IMR-90 (cell line): Measurements from ENCODE around the gene FOXN4.

ENCODE experiments used
- CEBPB ChIP-seq: IDR thresholded peaks from 2 replicates; pipeline ENCODE4 v1.6.1; 2012; ENCODE audit warnings: low read depth, low read length, improper control_type of control experiment
- POLR2A ChIP-seq: IDR thresholded peaks from 2 replicates; pipeline ENCODE4 v1.6.1; 2012; ENCODE audit warnings: mild to moderate bottlenecking, low read depth, low read length
- RAD21 ChIP-seq: IDR thresholded peaks from 2 replicates; pipeline ENCODE4 v1.6.1; 2012; ENCODE audit warnings: low read length, improper control_type of control experiment
- TF ChIP-seq, protein P1 (sequence below): conservative IDR thresholded peaks from 2 replicates; pipeline ENCODE4 v1.5.1; 2012; ENCODE audit warnings: mild to moderate bottlenecking, low read depth, low read length, improper control_type of control experiment

GRCh38 chr12:109289551-109289950 lies 19.5 kb downstream of the FOXN4 start:
- TF ChIP-seq, protein P1, sequence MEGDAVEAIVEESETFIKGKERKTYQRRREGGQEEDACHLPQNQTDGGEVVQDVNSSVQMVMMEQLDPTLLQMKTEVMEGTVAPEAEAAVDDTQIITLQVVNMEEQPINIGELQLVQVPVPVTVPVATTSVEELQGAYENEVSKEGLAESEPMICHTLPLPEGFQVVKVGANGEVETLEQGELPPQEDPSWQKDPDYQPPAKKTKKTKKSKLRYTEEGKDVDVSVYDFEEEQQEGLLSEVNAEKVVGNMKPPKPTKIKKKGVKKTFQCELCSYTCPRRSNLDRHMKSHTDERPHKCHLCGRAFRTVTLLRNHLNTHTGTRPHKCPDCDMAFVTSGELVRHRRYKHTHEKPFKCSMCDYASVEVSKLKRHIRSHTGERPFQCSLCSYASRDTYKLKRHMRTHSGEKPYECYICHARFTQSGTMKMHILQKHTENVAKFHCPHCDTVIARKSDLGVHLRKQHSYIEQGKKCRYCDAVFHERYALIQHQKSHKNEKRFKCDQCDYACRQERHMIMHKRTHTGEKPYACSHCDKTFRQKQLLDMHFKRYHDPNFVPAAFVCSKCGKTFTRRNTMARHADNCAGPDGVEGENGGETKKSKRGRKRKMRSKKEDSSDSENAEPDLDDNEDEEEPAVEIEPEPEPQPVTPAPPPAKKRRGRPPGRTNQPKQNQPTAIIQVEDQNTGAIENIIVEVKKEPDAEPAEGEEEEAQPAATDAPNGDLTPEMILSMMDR = no peak
- TF ChIP-seq CEBPB (no peak), POLR2A (no peak), RAD21 (no peak)
